MM.1S (cell line): Measurements from ENCODE around the gene USF1.

Experiments used
- DNase-seq: peaks from one replicate; pipeline ENCODE4 v3.0.0-alpha.2; 2015
- H2AFZ ChIP-seq: fragments of 300-600 bp; sonication (generic); 2 replicates; pipeline ENCODE4 v1.6.0; 2016; ENCODE audit warnings: antibody characterized with exemption, low read length
- H3F3A ChIP-seq: fragments of 300-600 bp; sonication (generic); 2 replicates; pipeline ENCODE4 v1.6.1; 2016; ENCODE audit warnings: mild to moderate bottlenecking, antibody characterized with exemption, low read length, moderate library complexity, mixed read lengths; ENCODE audit not compliant: insufficient read depth
- H3K27ac ChIP-seq: fragments of 300-600 bp; sonication (generic); 2 replicates; pipeline ENCODE4 v1.5.1; 2016; ENCODE audit warnings: mild to moderate bottlenecking, low read length
- H3K27me3 ChIP-seq: fragments of 300-600 bp; sonication (generic); replicated peaks from 2 replicates; pipeline ENCODE4 v1.6.0; 2016; ENCODE audit warnings: low read length; ENCODE audit not compliant: insufficient read depth
- H3K36me3 ChIP-seq: fragments of 300-600 bp; sonication (generic); replicated peaks from 2 replicates; pipeline ENCODE4 v1.6.1; 2016; ENCODE audit warnings: mild to moderate bottlenecking, low read length, mixed read lengths; ENCODE audit not compliant: insufficient read depth
- H3K4me1 ChIP-seq: fragments of 300-600 bp; sonication (generic); 2 replicates; pipeline ENCODE4 v1.6.1; 2016; ENCODE audit warnings: low read length, mixed read lengths
- H3K4me2 ChIP-seq: fragments of 300-600 bp; sonication (generic); 2 replicates; pipeline ENCODE4 v1.6.0; 2016; ENCODE audit warnings: low read depth, low read length
- H3K4me3 ChIP-seq: fragments of 300-600 bp; sonication (generic); 2 replicates; pipeline ENCODE4 v1.5.1; 2016; ENCODE audit warnings: low read length, mixed read lengths
- H3K79me2 ChIP-seq: fragments of 300-600 bp; sonication (generic); 2 replicates; pipeline ENCODE4 v1.6.1; 2016; ENCODE audit warnings: mixed run types, low read length, mixed read lengths
- H3K9ac ChIP-seq: fragments of 300-600 bp; sonication (generic); 2 replicates; pipeline ENCODE4 v1.6.1; 2016; ENCODE audit warnings: low read length, mixed read lengths
- H3K9me2 ChIP-seq: fragments of 300-600 bp; sonication (generic); replicated peaks from 2 replicates; pipeline ENCODE4 v1.6.1; 2016; ENCODE audit warnings: mild to moderate bottlenecking, low read length, mixed read lengths; ENCODE audit not compliant: insufficient read depth
- H3K9me3 ChIP-seq: fragments of 300-600 bp; sonication (generic); replicated peaks from 2 replicates; pipeline ENCODE4 v1.6.1; 2016; ENCODE audit warnings: mild to moderate bottlenecking, low read length, mixed read lengths; ENCODE audit not compliant: insufficient read depth
- H4K20me1 ChIP-seq: fragments of 300-600 bp; sonication (generic); 2 replicates; pipeline ENCODE4 v1.6.1; 2016; ENCODE audit warnings: mild to moderate bottlenecking, low read length, moderate library complexity, mixed read lengths; ENCODE audit not compliant: insufficient read depth
- EZH2 ChIP-seq: fragments of 300-600 bp; sonication (generic); optimal IDR thresholded peaks from 2 replicates; pipeline ENCODE3; 2017; ENCODE audit warnings: low read depth, mild to moderate bottlenecking, antibody characterized with exemption, low read length, mixed read lengths
- EZH2phosphoT487 ChIP-seq: fragments of 300-600 bp; sonication (generic); IDR thresholded peaks from 2 replicates; pipeline ENCODE4 v1.6.1; 2018; ENCODE audit warnings: antibody characterized with exemption, low read length
- TF ChIP-seq, protein P1 (sequence below): fragments of 300-600 bp; sonication (generic); IDR thresholded peaks from 2 replicates; pipeline ENCODE4 v1.5.1; 2016; ENCODE audit warnings: antibody characterized with exemption, low read length, mixed read lengths

The USF1 gene

DNA sequence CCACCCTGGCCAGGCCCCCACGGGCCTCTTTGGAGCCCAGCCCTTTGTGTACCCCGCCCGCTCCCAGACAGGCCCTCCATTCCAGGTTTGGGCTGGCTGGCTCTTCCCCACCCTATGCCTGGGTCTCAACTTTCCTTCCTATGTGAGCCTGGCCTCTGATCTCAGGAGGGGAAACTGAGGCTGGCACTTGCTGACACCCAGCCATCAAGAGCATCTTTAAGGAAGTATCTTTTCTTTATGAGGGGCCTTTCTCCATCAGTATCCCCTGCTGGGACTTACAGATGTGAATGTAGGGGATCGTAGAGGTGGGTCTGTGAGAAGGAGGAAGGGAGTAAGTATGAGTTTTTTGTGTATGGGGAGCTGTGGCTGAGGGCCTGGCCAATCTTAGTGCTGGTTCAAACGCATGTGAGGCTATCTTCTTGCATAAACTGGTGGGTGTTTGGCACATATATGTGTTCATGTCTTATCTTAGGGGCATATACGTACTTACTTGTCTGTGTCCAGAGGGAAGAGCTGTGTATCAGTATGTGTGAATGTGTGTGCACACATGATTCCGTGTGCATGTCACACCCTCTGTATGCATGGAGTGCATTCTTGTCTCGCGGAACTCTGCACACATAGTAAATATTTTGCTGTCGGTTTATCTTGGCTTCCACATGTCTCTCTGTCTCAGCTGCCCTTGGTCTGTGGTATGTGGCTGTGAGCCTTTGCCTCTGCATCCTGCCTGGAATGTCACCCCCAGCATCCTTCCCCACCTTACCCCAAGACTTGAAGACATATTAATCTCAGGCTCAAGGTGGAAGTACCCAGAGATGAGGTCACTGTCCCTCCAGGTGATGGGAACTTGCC lies 38.2 kb upstream of the USF1 start:
- Histone ChIP-seq H3K9me3 (no peaks in the 10 kb centered on the region), H3F3A (no peaks in the 10 kb centered on the region), H2AFZ (no peak overlapping the region), H4K20me1 (no peaks in the 10 kb centered on the region), H3K4me2 (no peak overlapping the region), H3K27me3 (no peaks in the 10 kb centered on the region), H3K79me2 (no peaks in the 10 kb centered on the region), H3K27ac (no peak overlapping the region), H3K4me1 (no peaks in the 10 kb centered on the region), H3K36me3 (no peaks in the 10 kb centered on the region), H3K4me3 (no peak overlapping the region), H3K9me2 (no peaks in the 10 kb centered on the region), H3K9ac (no peak overlapping the region)
- no peak for DNase-seq
- TF ChIP-seq EZH2phosphoT487 (no peak), EZH2 (no peak)
- TF ChIP-seq, protein P1, sequence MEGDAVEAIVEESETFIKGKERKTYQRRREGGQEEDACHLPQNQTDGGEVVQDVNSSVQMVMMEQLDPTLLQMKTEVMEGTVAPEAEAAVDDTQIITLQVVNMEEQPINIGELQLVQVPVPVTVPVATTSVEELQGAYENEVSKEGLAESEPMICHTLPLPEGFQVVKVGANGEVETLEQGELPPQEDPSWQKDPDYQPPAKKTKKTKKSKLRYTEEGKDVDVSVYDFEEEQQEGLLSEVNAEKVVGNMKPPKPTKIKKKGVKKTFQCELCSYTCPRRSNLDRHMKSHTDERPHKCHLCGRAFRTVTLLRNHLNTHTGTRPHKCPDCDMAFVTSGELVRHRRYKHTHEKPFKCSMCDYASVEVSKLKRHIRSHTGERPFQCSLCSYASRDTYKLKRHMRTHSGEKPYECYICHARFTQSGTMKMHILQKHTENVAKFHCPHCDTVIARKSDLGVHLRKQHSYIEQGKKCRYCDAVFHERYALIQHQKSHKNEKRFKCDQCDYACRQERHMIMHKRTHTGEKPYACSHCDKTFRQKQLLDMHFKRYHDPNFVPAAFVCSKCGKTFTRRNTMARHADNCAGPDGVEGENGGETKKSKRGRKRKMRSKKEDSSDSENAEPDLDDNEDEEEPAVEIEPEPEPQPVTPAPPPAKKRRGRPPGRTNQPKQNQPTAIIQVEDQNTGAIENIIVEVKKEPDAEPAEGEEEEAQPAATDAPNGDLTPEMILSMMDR, result no peak

DNA sequence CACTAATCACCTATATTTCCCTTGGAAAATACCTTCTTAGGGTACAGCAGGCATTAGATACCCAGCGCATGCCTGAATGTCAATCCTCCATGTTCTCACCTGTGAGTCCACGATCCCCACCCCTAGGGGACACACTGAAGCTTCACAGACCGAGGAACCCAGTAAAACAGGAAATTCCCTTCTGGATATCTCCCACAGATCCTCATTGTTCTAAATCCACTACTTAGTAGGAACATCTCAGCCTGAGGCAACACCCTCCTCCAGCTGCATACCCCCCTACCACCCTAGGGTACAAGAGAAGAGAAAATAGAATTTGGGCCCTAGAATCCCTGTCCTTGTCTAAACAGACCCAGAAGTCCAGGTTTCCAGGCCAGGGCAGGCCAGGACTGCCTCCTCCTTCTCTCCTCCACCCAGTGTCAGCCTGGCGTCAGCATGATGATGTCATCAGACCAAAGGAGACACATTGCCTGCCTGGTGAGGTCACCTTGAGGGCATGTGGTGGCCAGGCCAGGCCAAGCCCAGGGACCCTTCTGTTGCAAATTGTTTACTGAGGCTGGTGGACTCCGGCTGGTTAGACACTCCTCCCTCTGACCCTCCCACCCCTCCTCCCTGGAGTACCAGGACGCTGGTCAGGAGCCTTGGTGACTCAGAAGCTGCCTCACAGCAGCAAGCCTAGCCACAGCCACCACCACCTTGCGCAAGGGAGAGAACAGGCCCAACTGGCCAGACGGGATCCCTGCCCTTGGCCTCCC lies 37.4 kb upstream of the USF1 start:
- H4K20me1 ChIP-seq, result no peaks in the 10 kb centered on the region
- H3K9me2 ChIP-seq, result no peaks in the 10 kb centered on the region
- H3K4me2 ChIP-seq, result no peak overlapping the region
- no peaks in the 10 kb centered on the region for H3K9me3 ChIP-seq
- H3K27me3 ChIP-seq, result no peaks in the 10 kb centered on the region
- H3K27ac ChIP-seq, result no peak overlapping the region
- H3K4me3 ChIP-seq, result no peak overlapping the region
- TF ChIP-seq EZH2, result no peak
- TF ChIP-seq, protein P1, result no peak
- TF ChIP-seq EZH2phosphoT487, result no peak
- no peaks in the 10 kb centered on the region for H3K79me2 ChIP-seq
- H3K36me3 ChIP-seq, result no peaks in the 10 kb centered on the region
- H3K4me1 ChIP-seq, result no peaks in the 10 kb centered on the region
- H3F3A ChIP-seq, result no peaks in the 10 kb centered on the region
- no peak overlapping the region for H2AFZ ChIP-seq
- DNase-seq, result no peak
- no peak overlapping the region for H3K9ac ChIP-seq

DNA sequence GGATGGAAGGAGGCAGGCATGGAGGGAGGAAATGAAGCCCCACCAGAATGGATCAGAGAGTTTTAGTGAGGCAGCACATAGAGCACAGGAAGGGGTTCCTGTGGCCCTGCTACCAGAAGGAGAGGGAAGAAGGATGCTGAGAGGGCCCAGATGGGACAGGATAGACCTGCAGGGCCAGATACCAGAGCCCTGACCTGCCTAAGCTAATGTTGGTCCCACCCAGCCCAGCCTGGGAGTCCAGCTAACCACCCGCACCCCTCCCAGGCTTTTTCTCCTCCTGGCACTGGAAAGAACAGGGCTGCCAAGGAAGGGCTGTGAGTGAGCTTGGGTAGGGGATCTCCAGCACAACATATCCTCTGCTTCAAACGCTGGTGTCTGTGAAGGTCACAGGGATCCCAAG lies 36.7 kb upstream of the USF1 start:
- Histone ChIP-seq H3F3A (no peaks in the 10 kb centered on the region), H2AFZ (no peak overlapping the region), H3K79me2 (no peaks in the 10 kb centered on the region), H3K9ac (no peak overlapping the region), H3K27ac (no peak overlapping the region), H3K27me3 (no peaks in the 10 kb centered on the region), H3K36me3 (no peaks in the 10 kb centered on the region), H3K9me3 (no peaks in the 10 kb centered on the region), H3K4me2 (no peak overlapping the region), H3K9me2 (no peaks in the 10 kb centered on the region), H3K4me1 (no peaks in the 10 kb centered on the region), H4K20me1 (no peaks in the 10 kb centered on the region), H3K4me3 (no peak overlapping the region)
- TF ChIP-seq EZH2, result no peak
- TF ChIP-seq, protein P1, result no peak
- DNase-seq, result no peak
